HS-5 (cell line): ENCODE data around the gene CEP44.
A peak's percentile ranks its signal among the peaks of the same experiment; 100 is the strongest.
"Not testable (repeated sequence)": the region's sequence is repeated elsewhere in the genome, so short reads cannot be mapped to it uniquely, and the experiment has no call there.

Source experiments
- DNase-seq: peaks from one replicate; pipeline ENCODE4 v3.0.0-alpha.2; 2012; ENCODE audit warnings: low read depth

CEP44 gene

GRCh38 chr4:174283507-174284471 is at the start of gene CEP44, which contains the start of gene FBXO8:
CEP44 (plus strand) TSS chr4:174283911; CDS start chr4:174299122, 15,211 bp downstream.
FBXO8 (minus strand) TSS chr4:174283667; CDS start chr4:174263092, 20,575 bp downstream.
- peak; percentile 77 for DNase-seq

GRCh38 chr4:174236359-174236758 is 47.4 kb upstream of the CEP44 start:
- no peak for DNase-seq

- no peak for DNase-seq
Observed at GRCh38 chr4:174241162-174241561, 42.5 kb upstream of the CEP44 start.

- no peak for DNase-seq
Observed at GRCh38 chr4:174244441-174244840, 39.3 kb upstream of the CEP44 start.

GRCh38 chr4:174245714-174246113 is 38.0 kb upstream of the CEP44 start:
- DNase-seq: no peak

GRCh38 chr4:174248407-174248806 is 35.3 kb upstream of the CEP44 start:
- DNase-seq: no peak

GRCh38 chr4:174252412-174252811 is 31.3 kb upstream of the CEP44 start:
- no peak for DNase-seq

- no peak for DNase-seq
Observed at GRCh38 chr4:174254613-174255012, 29.1 kb upstream of the CEP44 start.

- DNase-seq: no peak
Observed at GRCh38 chr4:174255374-174255773, 28.3 kb upstream of the CEP44 start.

- no peak for DNase-seq
Observed at GRCh38 chr4:174255786-174256185, 27.9 kb upstream of the CEP44 start.

- no peak for DNase-seq
Observed at GRCh38 chr4:174256277-174256713, 27.4 kb upstream of the CEP44 start.

- no peak for DNase-seq
Observed at GRCh38 chr4:174259580-174259979, 24.1 kb upstream of the CEP44 start.

- DNase-seq: no peak
Observed at GRCh38 chr4:174260099-174260498, 23.6 kb upstream of the CEP44 start.

- not testable (repeated sequence) for DNase-seq
Observed at GRCh38 chr4:174261432-174261831, 22.3 kb upstream of the CEP44 start.

GRCh38 chr4:174262624-174263444 is 20.9 kb upstream of the CEP44 start:
- no peak for DNase-seq

GRCh38 chr4:174263445-174263736 is 20.3 kb upstream of the CEP44 start:
- no peak for DNase-seq

- DNase-seq: no peak
Observed at GRCh38 chr4:174265916-174266315, 17.8 kb upstream of the CEP44 start.

- no peak for DNase-seq
Observed at GRCh38 chr4:174266416-174266815, 17.3 kb upstream of the CEP44 start.

- DNase-seq: no peak
Observed at GRCh38 chr4:174273930-174274329, 9.8 kb upstream of the CEP44 start.

- no peak for DNase-seq
Observed at GRCh38 chr4:174274436-174274835, 9.3 kb upstream of the CEP44 start.

GRCh38 chr4:174275101-174275500 is 8.6 kb upstream of the CEP44 start:
- DNase-seq: no peak

GRCh38 chr4:174277433-174277832 is 6.3 kb upstream of the CEP44 start:
- no peak for DNase-seq

- DNase-seq: no peak
Observed at GRCh38 chr4:174278467-174278866, 5.2 kb upstream of the CEP44 start.
